ENCODE data around the gene GGCT.

- TF ChIP-seq CTCF (IDR thresholded peaks at IDR 0.05; ENCODE audit: insufficient read depth, low read length) (no peak), REST (IDR thresholded peaks at IDR 0.05; ENCODE audit: insufficient replicate concordance, low read depth) (no peak), POLR2AphosphoS5 (IDR thresholded peaks at IDR 0.05; ENCODE audit: low read depth) (no peak), GABPA (IDR thresholded peaks at IDR 0.05; ENCODE audit: low read depth) (no peak)
Measured at GRCh38 chr7:30451539-30452279, 52.9 kb downstream of the GGCT start.

Data from HL-60 (cell line).